HCT116 (cell line): ENCODE data around the gene RASSF7.

Experiments
- EZH2 ChIP-seq: fragments of 200-600 bp; sonication (generic); IDR thresholded peaks from 2 replicates; pipeline ENCODE4 v1.6.1; 2017; ENCODE audit warnings: antibody characterized with exemption, mixed run types
- POLR2A ChIP-seq: IDR thresholded peaks from 2 replicates; pipeline ENCODE4 v1.7.0; 2011; ENCODE audit warnings: borderline replicate concordance; ENCODE audit not compliant: insufficient read depth, insufficient read length; ENCODE audit errors: extremely low read depth
- POLR2AphosphoS5 ChIP-seq: IDR thresholded peaks from 2 replicates; pipeline ENCODE4 v1.6.1; 2011; ENCODE audit warnings: mild to moderate bottlenecking, low read depth, low read length, moderate library complexity
- ZFX ChIP-seq: fragments of 450-650 bp; IDR thresholded peaks from 2 replicates; pipeline ENCODE4 v1.6.1; 2017
- ZNF274 ChIP-seq: fragments of 200-500 bp; sonication (Bioruptor generic); IDR thresholded peaks from 2 replicates; pipeline ENCODE4 v1.6.1; 2014; ENCODE audit warnings: mild to moderate bottlenecking, low read depth, low read length, inconsistent platforms
- TF ChIP-seq, protein P1 (sequence below): IDR thresholded peaks from 2 replicates; pipeline ENCODE4 v1.6.1; 2012
- TF ChIP-seq, protein P2 (sequence below), 3 experiments: fragments of 200-600 bp in 1 of 3; sonication (generic) in 1 of 3; IDR thresholded peaks in 2 of 3; conservative IDR thresholded peaks in 1 of 3; 2 replicates each; pipeline ENCODE4 v1.5.1; 2012 to 2017; ENCODE audit warnings: low read depth in 2 of 3, low read length in 2 of 3, antibody characterized with exemption in 1 of 3, borderline replicate concordance in 1 of 3, control low read depth in 1 of 3, mild to moderate bottlenecking in 1 of 3, mixed read lengths in 1 of 3, mixed run types in 1 of 3, moderate library complexity in 1 of 3; ENCODE audit not compliant: insufficient read depth in 1 of 3

DNA sequence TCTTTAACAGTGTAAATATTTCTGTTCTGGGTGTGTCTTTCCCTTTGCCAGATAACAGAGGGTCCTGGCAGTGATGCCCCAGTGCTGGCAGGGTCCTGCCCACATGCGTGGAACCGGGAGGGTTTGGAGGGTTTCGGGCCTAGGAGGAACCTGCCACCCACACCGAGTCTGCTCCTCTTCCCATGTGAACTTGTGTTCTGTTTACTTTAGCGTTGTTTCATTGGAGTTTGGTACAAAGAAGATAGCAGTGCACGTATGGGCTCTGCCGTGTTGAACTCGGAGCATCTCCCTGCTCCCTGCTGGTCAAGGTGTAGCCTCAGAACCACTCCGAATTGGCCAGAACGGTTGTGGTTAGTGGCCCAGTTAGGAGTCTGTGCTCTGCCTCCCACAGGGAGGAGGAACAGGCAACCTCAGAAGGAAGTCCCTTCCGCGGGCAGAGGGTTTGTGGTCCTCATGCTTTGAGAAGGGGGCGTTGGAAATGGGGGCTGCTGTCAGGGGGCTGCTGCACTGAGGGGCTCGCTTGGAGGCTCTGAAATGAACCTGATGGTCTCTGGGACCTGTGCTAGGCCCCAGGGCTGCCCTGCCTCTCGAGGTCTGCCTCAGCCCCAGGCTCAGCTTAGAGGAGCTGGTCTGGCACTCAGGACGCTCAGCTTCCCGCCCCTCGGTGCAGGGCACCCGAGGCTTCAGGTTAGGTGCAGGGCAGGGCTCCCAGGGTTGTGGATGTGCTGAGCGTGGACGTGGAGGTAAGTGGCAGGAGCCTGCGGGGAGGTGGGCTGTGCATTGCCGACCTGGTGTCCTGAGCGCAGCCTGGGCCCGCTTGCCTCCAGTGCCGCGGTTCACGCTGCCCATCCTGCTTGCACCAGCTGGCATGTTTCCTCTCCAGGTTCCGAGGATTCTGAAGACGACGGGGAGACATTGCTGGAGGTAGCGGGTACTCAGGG is 25.9 kb downstream of the RASSF7 start:
- TF ChIP-seq, protein P1, sequence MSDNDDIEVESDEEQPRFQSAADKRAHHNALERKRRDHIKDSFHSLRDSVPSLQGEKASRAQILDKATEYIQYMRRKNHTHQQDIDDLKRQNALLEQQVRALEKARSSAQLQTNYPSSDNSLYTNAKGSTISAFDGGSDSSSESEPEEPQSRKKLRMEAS = no peak
- TF ChIP-seq EZH2 = no peak
- no peak for TF ChIP-seq ZNF274
- TF ChIP-seq, protein P2, sequence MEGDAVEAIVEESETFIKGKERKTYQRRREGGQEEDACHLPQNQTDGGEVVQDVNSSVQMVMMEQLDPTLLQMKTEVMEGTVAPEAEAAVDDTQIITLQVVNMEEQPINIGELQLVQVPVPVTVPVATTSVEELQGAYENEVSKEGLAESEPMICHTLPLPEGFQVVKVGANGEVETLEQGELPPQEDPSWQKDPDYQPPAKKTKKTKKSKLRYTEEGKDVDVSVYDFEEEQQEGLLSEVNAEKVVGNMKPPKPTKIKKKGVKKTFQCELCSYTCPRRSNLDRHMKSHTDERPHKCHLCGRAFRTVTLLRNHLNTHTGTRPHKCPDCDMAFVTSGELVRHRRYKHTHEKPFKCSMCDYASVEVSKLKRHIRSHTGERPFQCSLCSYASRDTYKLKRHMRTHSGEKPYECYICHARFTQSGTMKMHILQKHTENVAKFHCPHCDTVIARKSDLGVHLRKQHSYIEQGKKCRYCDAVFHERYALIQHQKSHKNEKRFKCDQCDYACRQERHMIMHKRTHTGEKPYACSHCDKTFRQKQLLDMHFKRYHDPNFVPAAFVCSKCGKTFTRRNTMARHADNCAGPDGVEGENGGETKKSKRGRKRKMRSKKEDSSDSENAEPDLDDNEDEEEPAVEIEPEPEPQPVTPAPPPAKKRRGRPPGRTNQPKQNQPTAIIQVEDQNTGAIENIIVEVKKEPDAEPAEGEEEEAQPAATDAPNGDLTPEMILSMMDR (IDR thresholded peaks at IDR 0.05 in 2 of 3, conservative IDR thresholded peaks at IDR 0.05 in 1 of 3; ENCODE audit: borderline replicate concordance in 1 of 3, insufficient read depth in 1 of 3, low read depth in 2 of 3, low read length in 2 of 3) = no peak
- TF ChIP-seq POLR2AphosphoS5 = no peak
- no peak for TF ChIP-seq ZFX
- TF ChIP-seq POLR2A = no peak
